ENCODE measurements around the gene OR5I1. TPM values are rescaled to one million over a fixed set of nuclear protein-coding genes. Genes with fewer than 3 reads are reported as not detected.
"Not testable (repeated sequence)": the region's sequence is repeated elsewhere in the genome, so short reads cannot be mapped to it uniquely, and the experiment has no call there.

Gene OR5I1
- total RNA-seq, 4 donors from 2014 or later, result not detected

GRCh38 chr11:55914482-55914881 lies 21.7 kb downstream of the OR5I1 start, which contains the start of gene OR5W2:
OR5W2 (minus strand) TSS chr11:55914582; CDS start chr11:55914582, 0 bp downstream.
- H3K4me3 ChIP-seq, result no peak within 1 kb of the TSS
- no peak for DNase-seq
- H3K36me3 ChIP-seq, result no peaks in the 10 kb centered on the region
- H3K9me3 ChIP-seq, result no peaks in the 10 kb centered on the region
- intact Hi-C loops (cut with DNase I; ENCODE audit: low total_unique reads) (no loop called here), in situ Hi-C loops (cut with MboI; ENCODE audit: low pct_ligation_motif_present in 1 of 4, low pct_unique_long_range_greater_than_20kb in 1 of 4, low sequenced_read_pairs in 3 of 4) (no loop called here)
- no peak for TF ChIP-seq POLR2A (IDR thresholded peaks at IDR 0.05)
- no peak for TF ChIP-seq EP300 (IDR thresholded peaks at IDR 0.05; ENCODE audit: low read depth)
- no peak for TF ChIP-seq POLR2AphosphoS5 (IDR thresholded peaks at IDR 0.05)
- no peak for TF ChIP-seq CTCF (IDR thresholded peaks at IDR 0.05)
- no peaks in the 10 kb centered on the region for H3K4me1 ChIP-seq
- no peak within 1 kb of the TSS for H3K27ac ChIP-seq
- 68 to 89% methylated on average over 1 of the region's 1 CpG for WGBS, 2 donors (ENCODE audit: low coverage in 1 of 2)
- H3K27me3 ChIP-seq, result no peaks in the 10 kb centered on the region

GRCh38 chr11:55902308-55902707 lies 33.9 kb downstream of the OR5I1 start:
- DNase-seq, result no peak
- H3K27ac ChIP-seq, result no peak overlapping the region
- no peak overlapping the region for H3K4me3 ChIP-seq
- in situ Hi-C loops (cut with MboI; ENCODE audit: low pct_ligation_motif_present in 1 of 4, low pct_unique_long_range_greater_than_20kb in 1 of 4, low sequenced_read_pairs in 3 of 4), result no loop called here
- H3K9me3 ChIP-seq, result no peaks in the 10 kb centered on the region
- no peaks in the 10 kb centered on the region for H3K4me1 ChIP-seq
- WGBS, 2 donors (ENCODE audit: low coverage in 1 of 2), result 21 to 33% methylated on average over 2 of the region's 2 CpGs
- TF ChIP-seq POLR2AphosphoS5 (IDR thresholded peaks at IDR 0.05) (no peak), CTCF (IDR thresholded peaks at IDR 0.05) (no peak), POLR2A (IDR thresholded peaks at IDR 0.05) (no peak), EP300 (IDR thresholded peaks at IDR 0.05; ENCODE audit: low read depth) (no peak)
- intact Hi-C loops (cut with DNase I; ENCODE audit: low total_unique reads), result loop anchor here (2.0 kb wide), 1 partner anchor 40 kb away; no protein-coding TSS in a partner anchor
- no peaks in the 10 kb centered on the region for H3K27me3 ChIP-seq
- H3K36me3 ChIP-seq, result no peaks in the 10 kb centered on the region

- Histone ChIP-seq H3K27ac (no peak overlapping the region), H3K4me3 (no peak overlapping the region), H3K9me3 (no peaks in the 10 kb centered on the region), H3K27me3 (no peaks in the 10 kb centered on the region), H3K4me1 (no peaks in the 10 kb centered on the region), H3K36me3 (no peaks in the 10 kb centered on the region)
- no peak for TF ChIP-seq EP300 (IDR thresholded peaks at IDR 0.05; ENCODE audit: low read depth)
- TF ChIP-seq CTCF (IDR thresholded peaks at IDR 0.05), result no peak
- TF ChIP-seq POLR2AphosphoS5 (IDR thresholded peaks at IDR 0.05), result no peak
- TF ChIP-seq POLR2A (IDR thresholded peaks at IDR 0.05), result no peak
- no peak for DNase-seq
- in situ Hi-C loops (cut with MboI; ENCODE audit: low pct_ligation_motif_present in 1 of 4, low pct_unique_long_range_greater_than_20kb in 1 of 4, low sequenced_read_pairs in 3 of 4), result no loop called here
- WGBS, 2 donors (ENCODE audit: low coverage in 1 of 2), result 68 to 80% methylated on average over 1 to 8 of the region's 8 CpGs
- intact Hi-C loops (cut with DNase I; ENCODE audit: low total_unique reads), result no loop called here
Observed at GRCh38 chr11:55895216-55895615, 41.0 kb downstream of the OR5I1 start.

- 77 to 90% methylated on average over 4 to 9 of the region's 9 CpGs for WGBS, 2 donors (ENCODE audit: low coverage in 1 of 2)
- H3K4me1 ChIP-seq; H3K4me3 ChIP-seq; DNase-seq; intact Hi-C loops (cut with DNase I; ENCODE audit: low total_unique reads); H3K27ac ChIP-seq; H3K27me3 ChIP-seq; H3K36me3 ChIP-seq; H3K9me3 ChIP-seq; in situ Hi-C loops (cut with MboI; ENCODE audit: low pct_ligation_motif_present in 1 of 4, low pct_unique_long_range_greater_than_20kb in 1 of 4, low sequenced_read_pairs in 3 of 4): not testable (repeated sequence)
Observed at GRCh38 chr11:55885481-55885880, 50.7 kb downstream of the OR5I1 start.

Other genes with a start within 250 kb of the OR5I1 start
- not detected for gene OR5D13, start 163.0 kb downstream of the OR5I1 start, total RNA-seq
- not detected for gene OR5D14, start 140.8 kb downstream of the OR5I1 start, total RNA-seq
- gene OR5L1, start 125.0 kb downstream of the OR5I1 start, total RNA-seq, result not detected
- gene OR5D18, start 116.8 kb downstream of the OR5I1 start, total RNA-seq, result not detected
- not detected for gene OR5L2, start 109.2 kb downstream of the OR5I1 start, total RNA-seq
- gene OR5D16, start 97.6 kb downstream of the OR5I1 start, total RNA-seq, result not detected
- gene TRIM51, start 53.1 kb downstream of the OR5I1 start, total RNA-seq, result not detected
- gene OR5W2, start 21.8 kb downstream of the OR5I1 start, total RNA-seq, result not detected
- gene OR10AG1, start 33.5 kb upstream of the OR5I1 start, total RNA-seq, result not detected
- gene OR5F1, start 58.2 kb upstream of the OR5I1 start, total RNA-seq, result not detected
- gene OR5AS1, start 91.3 kb upstream of the OR5I1 start, total RNA-seq, result not detected
- gene OR8I2, start 156.9 kb upstream of the OR5I1 start, total RNA-seq, result not detected
- not detected for gene OR8H2, start 167.3 kb upstream of the OR5I1 start, total RNA-seq
- not detected for gene OR8H3, start 186.0 kb upstream of the OR5I1 start, total RNA-seq
- not detected for gene OR8J3, start 203.8 kb upstream of the OR5I1 start, total RNA-seq
- not detected for gene OR8K5, start 223.9 kb upstream of the OR5I1 start, total RNA-seq
- gene OR5J2, start 240.2 kb upstream of the OR5I1 start, total RNA-seq, result not detected

All from transverse colon (tissue), 4 donors.